Measurements from ENCODE around the gene FADS3. TPM values are rescaled to one million over a fixed set of nuclear protein-coding genes. Genes with fewer than 3 reads are reported as not detected.

Gene FADS3
- total RNA-seq, 2 donors from 2014 or later: 18.5 to 74.9 TPM

DNA sequence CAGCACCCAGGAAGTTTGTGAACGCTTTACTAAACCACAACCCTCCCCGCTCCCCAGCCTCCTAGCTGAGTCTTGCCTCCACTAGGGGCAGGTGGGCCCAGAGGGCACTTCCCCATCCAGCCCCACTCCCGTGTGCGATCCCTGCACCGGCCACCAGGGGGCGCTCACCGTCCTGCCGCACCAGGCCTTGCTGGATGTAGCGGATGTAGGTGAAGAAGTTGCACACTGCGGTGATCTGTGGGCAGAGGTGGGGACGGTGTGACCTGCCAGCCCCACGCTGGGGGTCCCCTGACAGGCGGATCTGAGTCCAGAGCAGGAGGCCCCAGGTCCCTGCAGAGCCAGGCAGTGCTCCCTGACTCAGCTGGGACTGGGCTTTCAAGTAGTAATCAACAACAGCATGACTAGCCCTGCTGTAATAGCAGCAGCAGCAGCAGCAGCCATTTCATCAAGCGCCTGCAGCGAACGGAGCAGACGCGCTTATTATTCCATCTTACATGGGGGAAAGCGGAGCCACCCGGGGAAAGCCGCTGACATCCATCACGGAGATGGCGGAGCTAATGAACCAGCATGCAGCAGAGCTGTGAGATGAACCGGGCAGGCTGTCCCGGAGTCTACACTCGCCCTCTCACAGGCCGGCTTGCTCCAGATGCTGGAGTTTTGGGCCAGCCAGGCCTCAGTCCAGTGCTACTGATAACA lies 7.9 kb upstream of the FADS3 start:
- H3K4me1 ChIP-seq (replicated peaks): no peaks in the 10 kb centered on the region
- WGBS: 48% methylated on average over 27 of the region's 27 CpGs
- no peaks in the 10 kb centered on the region for H3K9me3 ChIP-seq
- TF ChIP-seq, protein P1, sequence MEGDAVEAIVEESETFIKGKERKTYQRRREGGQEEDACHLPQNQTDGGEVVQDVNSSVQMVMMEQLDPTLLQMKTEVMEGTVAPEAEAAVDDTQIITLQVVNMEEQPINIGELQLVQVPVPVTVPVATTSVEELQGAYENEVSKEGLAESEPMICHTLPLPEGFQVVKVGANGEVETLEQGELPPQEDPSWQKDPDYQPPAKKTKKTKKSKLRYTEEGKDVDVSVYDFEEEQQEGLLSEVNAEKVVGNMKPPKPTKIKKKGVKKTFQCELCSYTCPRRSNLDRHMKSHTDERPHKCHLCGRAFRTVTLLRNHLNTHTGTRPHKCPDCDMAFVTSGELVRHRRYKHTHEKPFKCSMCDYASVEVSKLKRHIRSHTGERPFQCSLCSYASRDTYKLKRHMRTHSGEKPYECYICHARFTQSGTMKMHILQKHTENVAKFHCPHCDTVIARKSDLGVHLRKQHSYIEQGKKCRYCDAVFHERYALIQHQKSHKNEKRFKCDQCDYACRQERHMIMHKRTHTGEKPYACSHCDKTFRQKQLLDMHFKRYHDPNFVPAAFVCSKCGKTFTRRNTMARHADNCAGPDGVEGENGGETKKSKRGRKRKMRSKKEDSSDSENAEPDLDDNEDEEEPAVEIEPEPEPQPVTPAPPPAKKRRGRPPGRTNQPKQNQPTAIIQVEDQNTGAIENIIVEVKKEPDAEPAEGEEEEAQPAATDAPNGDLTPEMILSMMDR (IDR thresholded peaks at IDR 0.05): peak; percentile 97 to 100 (median 100)
- TF ChIP-seq POLR2A (IDR thresholded peaks at IDR 0.05) (no peak), POLR2AphosphoS5 (IDR thresholded peaks at IDR 0.05) (peak; percentile 60)
- no peak overlapping the region for H3K4me3 ChIP-seq
- intact Hi-C loops (cut with DNase I): loop anchor here (2.0 to 5.0 kb wide), 2 partner anchors 46 to 208 kb away; no protein-coding TSS in a partner anchor
- DNase-seq (ENCODE audit: low spot score): peak; percentile 63
- H3K27me3 ChIP-seq (replicated peaks; ENCODE audit: insufficient read depth): no peaks in the 10 kb centered on the region
- H3K27ac ChIP-seq: no peak overlapping the region
- no peaks in the 10 kb centered on the region for H3K36me3 ChIP-seq

DNA sequence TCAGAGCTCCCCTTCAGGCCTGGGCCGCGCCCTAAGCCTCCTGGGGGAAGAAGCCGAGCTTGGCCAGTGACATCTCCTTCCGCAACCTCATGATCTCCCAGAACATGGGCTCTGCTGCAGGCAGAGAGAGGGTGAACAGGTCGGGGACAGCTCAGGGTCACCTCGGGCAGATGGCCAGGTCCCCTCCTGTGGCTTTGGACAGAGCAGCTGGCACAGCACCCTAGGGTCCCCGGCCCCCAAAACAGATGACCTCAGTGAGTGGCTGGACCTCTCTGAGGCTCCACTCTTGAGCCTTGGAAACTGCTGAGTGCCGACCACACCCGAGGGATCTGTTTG lies 6.9 kb upstream of the FADS3 start:
- DNase-seq (ENCODE audit: low spot score): no peak
- Histone ChIP-seq H3K36me3 (no peaks in the 10 kb centered on the region), H3K9me3 (no peaks in the 10 kb centered on the region), H3K4me1 (replicated peaks) (no peaks in the 10 kb centered on the region), H3K27ac (no peak overlapping the region), H3K27me3 (replicated peaks; ENCODE audit: insufficient read depth) (no peaks in the 10 kb centered on the region), H3K4me3 (no peak overlapping the region)
- no peak for TF ChIP-seq POLR2A (IDR thresholded peaks at IDR 0.05)
- TF ChIP-seq, protein P1 (IDR thresholded peaks at IDR 0.05): no peak
- no peak for TF ChIP-seq POLR2AphosphoS5 (IDR thresholded peaks at IDR 0.05)
- intact Hi-C loops (cut with DNase I): loop anchor here (1.0 to 5.0 kb wide), 3 partner anchors 47 to 209 kb away; no protein-coding TSS in a partner anchor
- 51% methylated on average over 9 of the region's 9 CpGs for WGBS

DNA sequence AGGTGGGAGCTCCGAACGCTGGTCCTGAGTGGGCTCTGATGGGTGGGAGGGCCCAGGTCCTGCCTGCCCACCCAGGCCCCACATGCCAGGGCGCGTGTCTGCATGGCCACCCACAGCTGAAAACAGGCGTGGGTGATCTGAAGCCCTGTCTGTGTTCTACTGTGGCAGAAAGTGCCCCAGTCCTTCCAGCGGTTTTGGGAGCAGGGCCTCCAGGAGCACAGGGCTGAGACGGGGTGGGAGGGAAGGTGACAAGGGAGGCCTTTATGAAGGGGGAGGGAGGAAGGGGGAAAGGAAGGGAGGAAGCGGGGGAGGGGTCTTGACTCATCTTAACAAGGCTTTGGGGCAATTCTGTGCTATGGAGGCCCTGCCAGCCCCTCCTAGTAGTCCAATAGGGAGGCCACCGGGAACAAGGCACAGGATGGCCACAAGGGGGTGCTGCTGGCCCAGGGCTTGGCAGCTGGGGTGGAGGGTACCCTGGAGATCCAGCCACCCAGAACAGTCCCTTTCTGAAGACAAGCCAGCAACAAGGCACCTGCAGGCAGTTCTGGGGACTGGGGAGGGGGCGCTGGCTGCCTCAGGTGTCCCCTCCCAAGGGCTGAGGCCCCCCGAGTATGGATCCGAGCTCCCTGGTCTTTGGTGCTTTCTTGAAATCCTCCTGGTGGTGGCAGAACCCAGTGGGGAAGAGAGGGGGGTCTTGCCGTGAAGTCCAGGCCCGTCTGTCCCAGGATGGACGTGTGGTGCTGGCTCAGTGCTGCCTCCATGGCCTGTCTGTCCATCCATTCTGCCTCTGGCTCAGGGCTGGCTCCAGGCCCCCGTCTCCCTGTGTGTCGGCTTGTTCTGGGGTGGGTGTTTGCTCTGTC lies 6.3 kb upstream of the FADS3 start:
- TF ChIP-seq POLR2AphosphoS5 (IDR thresholded peaks at IDR 0.05): peak; percentile 14
- TF ChIP-seq, protein P1 (IDR thresholded peaks at IDR 0.05): peak; percentile 64 to 88 (median 83)
- no peak for TF ChIP-seq POLR2A (IDR thresholded peaks at IDR 0.05)
- H3K27me3 ChIP-seq (replicated peaks; ENCODE audit: insufficient read depth): no peaks in the 10 kb centered on the region
- no peak overlapping the region for H3K4me3 ChIP-seq
- no peaks in the 10 kb centered on the region for H3K4me1 ChIP-seq (replicated peaks)
- 56% methylated on average over 17 of the region's 17 CpGs for WGBS
- peak overlapping the region in 1 of 2 donors; percentile 10 for H3K27ac ChIP-seq
- no peaks in the 10 kb centered on the region for H3K9me3 ChIP-seq
- peak; percentile 53 for DNase-seq (ENCODE audit: low spot score)
- H3K36me3 ChIP-seq: no peaks in the 10 kb centered on the region
- intact Hi-C loops (cut with DNase I): loop anchor here (1.0 to 5.0 kb wide), 3 partner anchors 47 to 210 kb away; no protein-coding TSS in a partner anchor

DNA sequence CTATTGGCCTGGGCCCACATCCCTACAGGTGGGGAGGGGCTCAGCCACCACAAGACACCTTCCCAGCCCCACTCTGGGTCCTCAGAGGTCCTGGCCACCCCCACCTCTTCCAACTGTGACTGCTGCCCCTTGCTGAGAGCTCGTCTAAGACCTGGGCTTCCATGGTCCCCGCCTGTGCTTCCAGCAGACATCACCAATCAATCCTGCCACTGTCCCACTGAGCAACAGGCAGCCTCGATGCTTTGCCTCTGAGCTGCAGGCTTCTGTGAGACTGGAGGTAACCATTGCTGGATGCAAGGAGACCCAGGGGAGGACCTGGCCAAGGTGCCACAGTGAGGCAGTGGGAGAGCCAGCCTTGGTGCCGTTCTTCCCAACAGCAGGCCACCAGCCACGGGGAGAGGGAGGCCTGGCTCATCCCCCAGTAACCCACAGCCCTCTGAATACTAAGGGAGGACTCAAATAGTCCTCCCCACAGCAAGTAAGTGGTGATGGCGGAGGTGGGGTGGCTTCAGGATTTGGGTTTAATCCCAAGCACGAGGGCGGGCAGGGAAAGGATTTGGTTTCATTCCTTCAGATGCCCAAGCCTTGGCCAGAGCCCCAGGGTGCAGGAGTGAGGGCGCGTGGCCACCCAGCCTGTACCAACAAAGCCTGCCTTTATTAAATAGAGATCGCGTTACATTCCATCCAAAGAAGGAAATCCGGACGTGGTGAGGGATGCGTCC lies 5.5 kb upstream of the FADS3 start:
- 62% methylated on average over 14 of the region's 15 CpGs for WGBS
- intact Hi-C loops (cut with DNase I): loop anchor here (5.0 kb wide), 1 partner anchor 210 kb away; no protein-coding TSS in a partner anchor

More for the DNA sequence above, 5.5 kb upstream of the FADS3 start:
- Histone ChIP-seq H3K27me3 (replicated peaks; ENCODE audit: insufficient read depth) (no peaks in the 10 kb centered on the region), H3K4me3 (no peak overlapping the region), H3K4me1 (replicated peaks) (no peaks in the 10 kb centered on the region), H3K27ac (peak overlapping the region in 1 of 2 donors; percentile 10), H3K36me3 (no peaks in the 10 kb centered on the region), H3K9me3 (no peaks in the 10 kb centered on the region)
- DNase-seq (ENCODE audit: low spot score): no peak
- TF ChIP-seq POLR2A (IDR thresholded peaks at IDR 0.05) (no peak), POLR2AphosphoS5 (IDR thresholded peaks at IDR 0.05) (no peak)
- TF ChIP-seq, protein P1 (IDR thresholded peaks at IDR 0.05): no peak

Data from prostate gland (tissue), 2 donors.